HG03575 (cell line): Measurements from ENCODE around the gene CYP2C19.
"Not testable (repeated sequence)": the region's sequence is repeated elsewhere in the genome, so short reads cannot be mapped to it uniquely, and the experiment has no call there.

ENCODE experiments used
- ATAC-seq: cut with Tn5 transposase; IDR thresholded peaks from one replicate; pipeline ENCODE4 v1.9.1; 2021; ENCODE audit not compliant: unreplicated experiment, insufficient number of reproducible peaks, low FRiP score; ENCODE audit errors: extremely low read depth

CYP2C19 gene

GRCh38 chr10:94762393-94762792, at the start of gene CYP2C19:
TSS of gene CYP2C19 (plus strand) at chr10:94762681. CDS start at chr10:94762706, 25 bp downstream.
- ATAC-seq: no peak

GRCh38 chr10:94725871-94726270, 36.6 kb upstream of the CYP2C19 start:
- ATAC-seq: no peak

- no peak for ATAC-seq
These were observed 27.3 kb upstream of the CYP2C19 start for GRCh38 chr10:94735197-94735596.

- no peak for ATAC-seq
These were observed 23.9 kb upstream of the CYP2C19 start for GRCh38 chr10:94738588-94738987.

GRCh38 chr10:94747137-94747536, 15.3 kb upstream of the CYP2C19 start:
- no peak for ATAC-seq

GRCh38 chr10:94747838-94748237, 14.6 kb upstream of the CYP2C19 start:
- no peak for ATAC-seq

- no peak for ATAC-seq
These were observed 4.6 kb upstream of the CYP2C19 start for GRCh38 chr10:94757916-94758315.

- ATAC-seq: no peak
These were observed 1.8 kb upstream of the CYP2C19 start for GRCh38 chr10:94760586-94761178.

- ATAC-seq: not testable (repeated sequence)
These were observed 12.9 kb downstream of the CYP2C19 start for GRCh38 chr10:94775425-94775824.

- ATAC-seq: no peak
These were observed 15.5 kb downstream of the CYP2C19 start for GRCh38 chr10:94777886-94778458.

GRCh38 chr10:94780844-94781243, 18.4 kb downstream of the CYP2C19 start:
- no peak for ATAC-seq

- no peak for ATAC-seq
These were observed 21.8 kb downstream of the CYP2C19 start for GRCh38 chr10:94784256-94784655.

- ATAC-seq: no peak
These were observed 22.7 kb downstream of the CYP2C19 start for GRCh38 chr10:94785211-94785610.

- ATAC-seq: not testable (repeated sequence)
These were observed 38.1 kb downstream of the CYP2C19 start for GRCh38 chr10:94800551-94800950.

- ATAC-seq: no peak
These were observed 40.8 kb downstream of the CYP2C19 start for GRCh38 chr10:94803307-94803706.

GRCh38 chr10:94830025-94830424, 67.5 kb downstream of the CYP2C19 start:
- ATAC-seq: not testable (repeated sequence)

- ATAC-seq: no peak
These were observed 83.7 kb downstream of the CYP2C19 start for GRCh38 chr10:94846204-94846603.

- no peak for ATAC-seq
These were observed 88.3 kb downstream of the CYP2C19 start for GRCh38 chr10:94850766-94851165.

- ATAC-seq: no peak
These were observed 88.8 kb downstream of the CYP2C19 start for GRCh38 chr10:94851263-94851662.

GRCh38 chr10:94852438-94852837, 90.0 kb downstream of the CYP2C19 start:
- no peak for ATAC-seq

GRCh38 chr10:94853065-94853464, 90.6 kb downstream of the CYP2C19 start:
- no peak for ATAC-seq
